SK-N-MC (cell line): ENCODE results near the gene CRTC1.

Experiments
- DNase-seq: peaks from one replicate; pipeline ENCODE4 v3.0.0-alpha.2; 2011; ENCODE audit warnings: low read depth, low spot score
- H3K27ac ChIP-seq: fragments of 200-600 bp; sonication (generic); 2 replicates; pipeline ENCODE4 v1.5.1; 2016; ENCODE audit warnings: mixed run types
- H3K36me3 ChIP-seq: fragments of 200-600 bp; sonication (generic); 2 replicates; pipeline ENCODE4 v1.6.1; 2017; ENCODE audit warnings: antibody characterized with exemption, low read length, mixed read lengths; ENCODE audit not compliant: insufficient read depth
- H3K4me3 ChIP-seq: fragments of 200-600 bp; sonication (generic); 2 replicates; pipeline ENCODE4 v1.5.1; 2016
- H3K9ac ChIP-seq: fragments of 200-600 bp; sonication (generic); 2 replicates; pipeline ENCODE4 v1.8.0; 2017; ENCODE audit warnings: mixed run types, mixed read lengths; ENCODE audit not compliant: insufficient read length
- H3K9me3 ChIP-seq: fragments of 200-600 bp; sonication (generic); 2 replicates; pipeline ENCODE4 v1.6.1; 2017; ENCODE audit warnings: low read depth, mild to moderate bottlenecking, antibody characterized with exemption, low read length, moderate library complexity, mixed read lengths
- EZH2 ChIP-seq: fragments of 200-600 bp; sonication (generic); IDR thresholded peaks from one replicate; pipeline ENCODE4 v1.6.1; 2017; ENCODE audit warnings: antibody characterized with exemption
- FOXP2 ChIP-seq: optimal IDR thresholded peaks from 2 replicates; pipeline ENCODE3; 2011; ENCODE audit warnings: mild to moderate bottlenecking, moderate library complexity; ENCODE audit not compliant: insufficient read depth; ENCODE audit errors: extremely low read length, control extremely low read depth
- POLR2AphosphoS5 ChIP-seq: IDR thresholded peaks from 2 replicates; pipeline ENCODE4 v1.6.1; 2012; ENCODE audit warnings: mild to moderate bottlenecking, low read depth, low read length, borderline replicate concordance

The CRTC1 gene

GRCh38 chr19:18710996-18711751 is 27.7 kb downstream of the CRTC1 start:
- TF ChIP-seq EZH2 (no peak), FOXP2 (no peak), POLR2AphosphoS5 (no peak)
- H3K9ac ChIP-seq, result no peak overlapping the region
- no peak overlapping the region for H3K27ac ChIP-seq
- DNase-seq, result no peak
- H3K36me3 ChIP-seq, result no peaks in the 10 kb centered on the region
- H3K4me3 ChIP-seq, result no peak overlapping the region
- no peaks in the 10 kb centered on the region for H3K9me3 ChIP-seq

- H3K9ac ChIP-seq, result no peak overlapping the region
- DNase-seq, result no peak
- H3K9me3 ChIP-seq, result no peaks in the 10 kb centered on the region
- H3K4me3 ChIP-seq, result no peak overlapping the region
- no peak overlapping the region for H3K27ac ChIP-seq
- no peak for TF ChIP-seq FOXP2
- H3K36me3 ChIP-seq, result no peaks in the 10 kb centered on the region
These were observed 28.4 kb downstream of the CRTC1 start for GRCh38 chr19:18711893-18712292.

- TF ChIP-seq POLR2AphosphoS5 (no peak), FOXP2 (no peak), EZH2 (no peak)
- Histone ChIP-seq H3K9me3 (no peaks in the 10 kb centered on the region), H3K4me3 (no peak overlapping the region), H3K36me3 (no peaks in the 10 kb centered on the region), H3K27ac (no peak overlapping the region), H3K9ac (no peak overlapping the region)
- no peak for DNase-seq
These were observed 29.5 kb downstream of the CRTC1 start for GRCh38 chr19:18712981-18713380.

DNA sequence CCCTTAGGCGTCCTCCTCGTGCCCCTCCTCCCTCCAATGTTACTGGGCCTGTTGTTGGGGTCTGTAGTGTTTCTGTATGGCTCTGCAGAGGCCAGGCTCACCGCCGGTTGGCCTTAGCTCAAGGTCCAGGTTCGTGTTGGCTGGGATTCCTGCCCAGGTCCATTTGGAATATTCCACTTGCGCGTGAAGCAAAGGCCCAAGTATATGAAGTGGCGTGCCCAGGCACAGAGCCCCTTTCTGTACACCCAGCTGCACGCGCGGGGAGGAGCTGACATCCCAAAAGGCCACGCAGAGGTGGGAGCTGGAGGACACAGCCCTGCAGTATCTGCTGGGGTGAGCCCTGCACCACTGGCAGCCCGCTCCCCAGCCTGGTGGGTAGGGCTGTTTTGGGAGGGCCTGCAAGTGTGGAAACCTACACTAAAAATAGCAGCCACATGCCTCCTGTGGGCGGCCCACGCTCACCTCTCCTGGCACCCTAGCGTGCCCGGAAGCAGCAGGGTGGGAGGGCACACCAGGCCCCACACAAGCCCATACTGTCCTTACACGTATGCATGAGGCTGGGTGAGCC is 30.2 kb downstream of the CRTC1 start:
- no peak for TF ChIP-seq EZH2
- no peak for TF ChIP-seq FOXP2
- TF ChIP-seq POLR2AphosphoS5, result no peak
- DNase-seq, result no peak
- H3K9ac ChIP-seq, result no peak overlapping the region
- no peaks in the 10 kb centered on the region for H3K36me3 ChIP-seq
- no peak overlapping the region for H3K27ac ChIP-seq
- H3K9me3 ChIP-seq, result no peaks in the 10 kb centered on the region
- no peak overlapping the region for H3K4me3 ChIP-seq

- no peak for DNase-seq
- TF ChIP-seq EZH2 (no peak), FOXP2 (no peak), POLR2AphosphoS5 (no peak)
These were observed 31.9 kb downstream of the CRTC1 start for GRCh38 chr19:18715416-18715815.

GRCh38 chr19:18716857-18717256 is 33.4 kb downstream of the CRTC1 start:
- no peak for TF ChIP-seq EZH2
- no peak for TF ChIP-seq FOXP2
- no peak for TF ChIP-seq POLR2AphosphoS5

More at GRCh38 chr19:18715416-18715815, 31.9 kb downstream of the CRTC1 start:
- Histone ChIP-seq H3K36me3 (no peaks in the 10 kb centered on the region), H3K9me3 (no peaks in the 10 kb centered on the region), H3K9ac (no peak overlapping the region), H3K4me3 (no peak overlapping the region), H3K27ac (no peak overlapping the region)

DNA sequence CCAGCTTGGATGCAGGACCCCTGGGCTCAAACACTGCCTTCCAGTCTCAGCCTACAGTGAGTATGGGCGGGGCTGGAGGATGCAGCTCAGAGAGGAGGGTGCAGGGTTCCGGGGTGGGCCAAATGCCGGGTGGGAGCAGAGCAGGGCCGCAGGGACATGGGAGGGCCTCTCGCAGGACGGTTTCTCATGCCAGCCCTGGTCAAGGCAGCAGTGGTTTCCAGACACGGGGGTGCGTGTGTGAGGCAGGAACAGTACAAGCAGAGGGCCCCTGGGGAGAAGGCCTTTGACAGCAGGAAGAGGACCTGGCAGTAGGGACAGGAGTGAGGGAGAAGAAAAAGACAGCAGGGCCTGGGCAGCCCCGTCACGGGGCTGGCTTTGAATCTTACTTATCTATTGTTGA is 34.1 kb downstream of the CRTC1 start:
- no peak overlapping the region for H3K9ac ChIP-seq
- no peaks in the 10 kb centered on the region for H3K9me3 ChIP-seq
- no peak overlapping the region for H3K27ac ChIP-seq
- H3K4me3 ChIP-seq, result no peak overlapping the region
- DNase-seq, result no peak
- TF ChIP-seq EZH2 (no peak), FOXP2 (no peak), POLR2AphosphoS5 (no peak)
- no peaks in the 10 kb centered on the region for H3K36me3 ChIP-seq

More at GRCh38 chr19:18716857-18717256, 33.4 kb downstream of the CRTC1 start:
- H3K36me3 ChIP-seq, result no peaks in the 10 kb centered on the region
- H3K4me3 ChIP-seq, result no peak overlapping the region
- H3K27ac ChIP-seq, result no peak overlapping the region
- no peak for DNase-seq
- no peak overlapping the region for H3K9ac ChIP-seq
- H3K9me3 ChIP-seq, result no peaks in the 10 kb centered on the region

- no peak for DNase-seq
- no peaks in the 10 kb centered on the region for H3K36me3 ChIP-seq
- TF ChIP-seq FOXP2 (no peak), POLR2AphosphoS5 (no peak), EZH2 (no peak)
- H3K9me3 ChIP-seq, result no peaks in the 10 kb centered on the region
- no peak overlapping the region for H3K9ac ChIP-seq
- H3K4me3 ChIP-seq, result no peak overlapping the region
- no peak overlapping the region for H3K27ac ChIP-seq
These were observed 34.6 kb downstream of the CRTC1 start for GRCh38 chr19:18718015-18718526.

GRCh38 chr19:18718846-18719458 is 35.5 kb downstream of the CRTC1 start:
- no peaks in the 10 kb centered on the region for H3K36me3 ChIP-seq
- H3K27ac ChIP-seq, result no peak overlapping the region
- no peaks in the 10 kb centered on the region for H3K9me3 ChIP-seq
- TF ChIP-seq FOXP2 (no peak), POLR2AphosphoS5 (no peak), EZH2 (no peak)
- H3K4me3 ChIP-seq, result no peak overlapping the region
- H3K9ac ChIP-seq, result no peak overlapping the region
- DNase-seq, result no peak
